Peyer's patch (tissue), 4 donors: Measurements from ENCODE around the gene ARHGAP18.

Experiments
- POLR2A ChIP-seq, 2 donors: fragments of 450-650 bp; IDR thresholded peaks; one replicate each; pipeline ENCODE4 v1.5.1; 2017; ENCODE audit warnings: antibody characterized with exemption in 2 of 2, mild to moderate bottlenecking in 2 of 2, moderate library complexity in 2 of 2
- TF ChIP-seq, protein P1 (sequence below), 6 experiments: fragments of 450-650 bp in 4 of 6; fragments of 200-600 bp in 2 of 6; sonication (generic) in 1 of 6; IDR thresholded peaks; one replicate each; pipeline ENCODE4 v1.5.1; 2017 to 2019; ENCODE audit warnings: antibody characterized with exemption in 6 of 6, mild to moderate bottlenecking in 3 of 6, moderate library complexity in 1 of 6

GRCh38 chr6:129691043-129691640 is 18.8 kb downstream of the ARHGAP18 start:
- no peak for TF ChIP-seq POLR2A (IDR thresholded peaks at IDR 0.05)
- TF ChIP-seq, protein P1, sequence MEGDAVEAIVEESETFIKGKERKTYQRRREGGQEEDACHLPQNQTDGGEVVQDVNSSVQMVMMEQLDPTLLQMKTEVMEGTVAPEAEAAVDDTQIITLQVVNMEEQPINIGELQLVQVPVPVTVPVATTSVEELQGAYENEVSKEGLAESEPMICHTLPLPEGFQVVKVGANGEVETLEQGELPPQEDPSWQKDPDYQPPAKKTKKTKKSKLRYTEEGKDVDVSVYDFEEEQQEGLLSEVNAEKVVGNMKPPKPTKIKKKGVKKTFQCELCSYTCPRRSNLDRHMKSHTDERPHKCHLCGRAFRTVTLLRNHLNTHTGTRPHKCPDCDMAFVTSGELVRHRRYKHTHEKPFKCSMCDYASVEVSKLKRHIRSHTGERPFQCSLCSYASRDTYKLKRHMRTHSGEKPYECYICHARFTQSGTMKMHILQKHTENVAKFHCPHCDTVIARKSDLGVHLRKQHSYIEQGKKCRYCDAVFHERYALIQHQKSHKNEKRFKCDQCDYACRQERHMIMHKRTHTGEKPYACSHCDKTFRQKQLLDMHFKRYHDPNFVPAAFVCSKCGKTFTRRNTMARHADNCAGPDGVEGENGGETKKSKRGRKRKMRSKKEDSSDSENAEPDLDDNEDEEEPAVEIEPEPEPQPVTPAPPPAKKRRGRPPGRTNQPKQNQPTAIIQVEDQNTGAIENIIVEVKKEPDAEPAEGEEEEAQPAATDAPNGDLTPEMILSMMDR (IDR thresholded peaks at IDR 0.05), result no peak
